K562 (cell line): ENCODE data around the gene MYO1B. TPM values are rescaled to one million over a fixed set of nuclear protein-coding genes. Genes with fewer than 3 reads are reported as not detected.

Experiments
- ATAC-seq: fragments of 200-7000 bp; cut with Tn5 transposase; 3 replicates; pipeline ENCODE4 v1.9.1; 2020; ENCODE audit warnings: moderate library complexity
- BruUV-seq: library from RNA; stranded (reverse); fragments of 400-500 nt; replicated peaks from 2 replicates; lab custom pipeline; 2021; lab: Mats Ljungman, UMichigan
- CTCF ChIA-PET: fragments of 300-600 bp; formaldehyde crosslinking; extraction: SDS; loops from one replicate; lab custom pipeline; 2021; ENCODE audit warnings: low intra/inter-chr PET ratio; lab: Yijun Ruan, JAX
- POLR2A ChIA-PET: fragments of 300-600, 350-650 bp; sonication (Branson Sonifier 250); formaldehyde crosslinking; extraction: SDS; loops from one replicate; lab custom pipeline; 2021; ENCODE audit warnings: antibody characterized with exemption, inconsistent platforms; lab: Yijun Ruan, JAX
- DNase-seq, 4 experiments: peaks; one replicate each; pipeline versions ENCODE4 v3.0.0 to v3.0.0-alpha.2; 2011 to 2018; ENCODE audit warnings: low spot score in 3 of 4, mixed read lengths in 3 of 4; ENCODE audit errors: extremely low read depth in 1 of 4
- FAIRE-seq: peaks from 2 replicates; lab custom pipeline; 2011; peaks lifted over from hg19 to GRCh38; lab: Jason Lieb, UNC
- H2AFZ ChIP-seq: 2 replicates; pipeline ENCODE4 v1.6.0; 2011; ENCODE audit warnings: low read depth, low read length, control low read depth, inconsistent platforms
- H3K27ac ChIP-seq: fragments of 200-600 bp; 3 replicates; pipeline ENCODE4 v1.8.0; 2011; ENCODE audit warnings: low read depth, mild to moderate bottlenecking, control low read depth, inconsistent platforms, low read length, moderate library complexity, mixed read lengths; ENCODE audit errors: extremely low read depth
- H3K27me3 ChIP-seq, 2 experiments: fragments of 300-600 bp in 1 of 2; 2 replicates in 1 of 2; 3 replicates in 1 of 2; pipeline versions ENCODE4 v1.6.0 to v1.8.0; 2011; ENCODE audit warnings: inconsistent platforms in 2 of 2, low read length in 2 of 2, mild to moderate bottlenecking in 1 of 2, mixed read lengths in 1 of 2, moderate library complexity in 1 of 2; ENCODE audit not compliant: control insufficient read depth in 2 of 2, insufficient read depth in 2 of 2
- H3K36me3 ChIP-seq: fragments of 300-600 bp; 3 replicates; pipeline ENCODE4 v1.8.0; 2011; ENCODE audit warnings: mild to moderate bottlenecking, low read length, inconsistent platforms; ENCODE audit not compliant: control insufficient read depth, insufficient read depth
- H3K4me1 ChIP-seq, 2 experiments: fragments of 200-600 bp in 1 of 2; replicated peaks in 1 of 2; 2 replicates in 1 of 2; 3 replicates in 1 of 2; pipeline versions ENCODE4 v1.5.1 to v1.8.0; 2011; ENCODE audit warnings: inconsistent platforms in 2 of 2, low read length in 2 of 2, mild to moderate bottlenecking in 1 of 2, mixed read lengths in 1 of 2, moderate library complexity in 1 of 2; ENCODE audit not compliant: control insufficient read depth in 2 of 2, insufficient read depth in 2 of 2
- H3K4me2 ChIP-seq: 2 replicates; pipeline ENCODE4 v1.6.1; 2011; ENCODE audit warnings: low read length, control low read depth, inconsistent platforms, mixed read lengths; ENCODE audit not compliant: insufficient read depth
- H3K4me3 ChIP-seq: fragments of 200-600 bp; sonication (generic), shearing (Covaris generic); 2 replicates; pipeline ENCODE4 v1.5.1; 2016; ENCODE audit warnings: control low read depth, inconsistent platforms
- H3K79me2 ChIP-seq: fragments of 200-600 bp; 3 replicates; pipeline ENCODE4 v1.8.0; 2011; ENCODE audit warnings: low read length, inconsistent platforms; ENCODE audit not compliant: control insufficient read depth, insufficient read depth
- H3K9ac ChIP-seq, 2 experiments: 2 replicates each; pipeline versions ENCODE4 v1.6.0 to v1.6.1; 2011; ENCODE audit warnings: low read depth in 2 of 2, low read length in 2 of 2, control low read depth in 1 of 2, inconsistent platforms in 1 of 2, mild to moderate bottlenecking in 1 of 2, mixed read lengths in 1 of 2; ENCODE audit not compliant: insufficient read depth in 1 of 2
- H3K9me1 ChIP-seq: one replicate; pipeline ENCODE4 v1.6.0; 2011; ENCODE audit warnings: inconsistent platforms, mild to moderate bottlenecking, low read length, moderate library complexity; ENCODE audit not compliant: control insufficient read depth, insufficient read depth
- H3K9me3 ChIP-seq: replicated peaks from 2 replicates; pipeline ENCODE4 v1.5.1; 2011; ENCODE audit warnings: low read depth, low read length, inconsistent platforms; ENCODE audit not compliant: control insufficient read depth, insufficient read depth
- H4K20me1 ChIP-seq: replicated peaks from 2 replicates; pipeline ENCODE4 v1.6.1; 2011; ENCODE audit warnings: low read length, inconsistent platforms, mixed read lengths; ENCODE audit not compliant: control insufficient read depth, insufficient read depth
- NFYB ChIP-seq: IDR thresholded peaks from 2 replicates; pipeline ENCODE4 v1.6.1; 2011; ENCODE audit warnings: mild to moderate bottlenecking, moderate library complexity; ENCODE audit not compliant: insufficient read length; ENCODE audit errors: extremely low read depth
- ZSCAN32 ChIP-seq: fragments of 450-650 bp; formaldehyde crosslinking; IDR thresholded peaks from 2 replicates; pipeline ENCODE4 v1.4.0; 2020; ENCODE audit warnings: mild to moderate bottlenecking, moderate library complexity
- WGBS: fragments of 100-300 bp; shearing (Covaris generic); methylation state at CpG from one replicate; pipeline ENCODE4 v1.1.6; 2016; ENCODE audit warnings: low coverage, mixed read lengths; ENCODE audit not compliant: insufficient coverage; ENCODE audit errors: missing lambda C conversion rate; 5-methylcytosine and 5-hydroxymethylcytosine counted together
- in situ Hi-C: fragments of 300-500 bp; cut with MboI; formaldehyde crosslinking; loops from 4 replicates; pipeline ENCODE4 v1.15.0; 2018; ENCODE audit warnings: inconsistent platforms, mixed read lengths
- intact Hi-C: fragments of 100-400 bp; cut with micrococcal nuclease; formaldehyde crosslinking; loops from 2 replicates; pipeline ENCODE4 v1.14.2; 2022
- polyA plus RNA-seq, 8 experiments: library from polyadenylated mRNA; depleted of rRNA in 4 of 8; stranded (reverse) in 5 of 8; unstranded in 3 of 8; fragments of >200 nt; fragmentation: Nextera tagmentation in 2 of 8; fragmentation: Illumina TruSeq in 1 of 8; extraction: Ambion mirVana in 2 of 8; extraction: Trizol in 1 of 8; gene quantifications; 2 replicates each; pipeline versions ENCODE4 v1.2.1 to v1.2.3, GENCODE V29; 2011 to 2014; ENCODE audit warnings: inconsistent platforms in 1 of 8, missing spikeins in 1 of 8
- total RNA-seq, 7 experiments: library from RNA; depleted of rRNA in 6 of 7; stranded (reverse); fragments of >200 nt in 6 of 7; fragmentation: Illumina TruSeq in 2 of 7; extraction: Trizol in 2 of 7; gene quantifications; 2 replicates each; pipeline versions ENCODE4 v1.2.1 to v1.2.3, GENCODE V29; 2011 to 2021; ENCODE audit warnings: low replicate concordance in 1 of 7
- TF ChIP-seq, protein P1 (sequence below): fragments of 250-450 bp; sonication (Bioruptor Pico); IDR thresholded peaks from 2 replicates; pipeline ENCODE4 v1.8.0; 2021; ENCODE audit warnings: mild to moderate bottlenecking, moderate library complexity
- TF ChIP-seq, protein P2 (sequence below): fragments of 450-650 bp; IDR thresholded peaks from 2 replicates; pipeline ENCODE4 v1.6.1; 2016
- TF ChIP-seq, protein P3 (sequence below), 2 experiments: fragments of 450-650 bp in 1 of 2; sonication (generic) in 1 of 2; formaldehyde crosslinking; conservative IDR thresholded peaks; 2 replicates each; pipeline versions ENCODE4 v1.4.0 to v1.8.1; 2020 to 2022; ENCODE audit warnings: mild to moderate bottlenecking in 1 of 2, missing genetic modification reagents in 1 of 2

MYO1B gene
- total and polyA plus RNA-seq, 9 of the 15 experiments (the other 6 are each of a cell fraction or from before 2014, with no cell fraction given), result 0.04 to 0.33 (median 0.20) TPM; not detected in 5

DNA sequence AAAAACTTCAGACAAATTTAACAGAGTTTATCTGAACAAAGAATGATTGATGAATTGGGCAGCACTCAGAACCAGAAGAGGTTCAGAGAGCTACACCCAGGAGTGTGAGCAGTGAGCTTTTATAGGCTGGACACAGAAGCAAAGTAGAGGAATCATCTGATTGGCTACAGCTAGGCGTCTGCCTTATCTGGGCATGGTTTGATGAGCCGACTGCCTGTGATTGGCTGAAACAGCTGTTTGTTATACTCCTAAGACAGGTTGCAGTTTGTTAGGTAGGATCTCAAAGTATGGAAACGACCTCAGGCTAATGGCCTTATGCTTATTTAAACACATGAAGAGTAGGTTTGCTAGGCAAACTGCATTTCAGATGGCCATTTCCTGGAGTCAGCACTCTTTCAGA is 188.9 kb downstream of the MYO1B start:
- Histone ChIP-seq H3K4me3 (no peak overlapping the region), H3K9me1 (no peaks in the 10 kb centered on the region), H3K9ac (no peak overlapping the region), H4K20me1 (no peaks in the 10 kb centered on the region), H3K36me3 (no peaks in the 10 kb centered on the region), H3K27ac (no peak overlapping the region), H3K4me1 (no peaks in the 10 kb centered on the region), H3K4me2 (no peak overlapping the region), H3K79me2 (no peaks in the 10 kb centered on the region), H3K9me3 (no peaks in the 10 kb centered on the region), H2AFZ (no peak overlapping the region), H3K27me3 (no peaks in the 10 kb centered on the region; a peak in 1 of 5 replicates)
- DNase-seq, result no peak
- POLR2A ChIA-PET, result no interaction called here
- intact Hi-C loops (no loop called here), in situ Hi-C loops (no loop called here)
- ATAC-seq, result no peak
- FAIRE-seq, result no peak
- CTCF ChIA-PET, result no interaction called here
- no TSS peak for BruUV-seq
- TF ChIP-seq, protein P1, sequence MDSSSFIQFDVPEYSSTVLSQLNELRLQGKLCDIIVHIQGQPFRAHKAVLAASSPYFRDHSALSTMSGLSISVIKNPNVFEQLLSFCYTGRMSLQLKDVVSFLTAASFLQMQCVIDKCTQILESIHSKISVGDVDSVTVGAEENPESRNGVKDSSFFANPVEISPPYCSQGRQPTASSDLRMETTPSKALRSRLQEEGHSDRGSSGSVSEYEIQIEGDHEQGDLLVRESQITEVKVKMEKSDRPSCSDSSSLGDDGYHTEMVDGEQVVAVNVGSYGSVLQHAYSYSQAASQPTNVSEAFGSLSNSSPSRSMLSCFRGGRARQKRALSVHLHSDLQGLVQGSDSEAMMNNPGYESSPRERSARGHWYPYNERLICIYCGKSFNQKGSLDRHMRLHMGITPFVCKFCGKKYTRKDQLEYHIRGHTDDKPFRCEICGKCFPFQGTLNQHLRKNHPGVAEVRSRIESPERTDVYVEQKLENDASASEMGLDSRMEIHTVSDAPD (CRISPR knock-in tag), result no peak
- TF ChIP-seq NFYB (peak; percentile 16), ZSCAN32 (no peak)
- TF ChIP-seq, protein P2, sequence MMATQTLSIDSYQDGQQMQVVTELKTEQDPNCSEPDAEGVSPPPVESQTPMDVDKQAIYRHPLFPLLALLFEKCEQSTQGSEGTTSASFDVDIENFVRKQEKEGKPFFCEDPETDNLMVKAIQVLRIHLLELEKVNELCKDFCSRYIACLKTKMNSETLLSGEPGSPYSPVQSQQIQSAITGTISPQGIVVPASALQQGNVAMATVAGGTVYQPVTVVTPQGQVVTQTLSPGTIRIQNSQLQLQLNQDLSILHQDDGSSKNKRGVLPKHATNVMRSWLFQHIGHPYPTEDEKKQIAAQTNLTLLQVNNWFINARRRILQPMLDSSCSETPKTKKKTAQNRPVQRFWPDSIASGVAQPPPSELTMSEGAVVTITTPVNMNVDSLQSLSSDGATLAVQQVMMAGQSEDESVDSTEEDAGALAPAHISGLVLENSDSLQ, result 0 out of 2 replicates have a peak, but pooled peaks have one; percentile 50
- TF ChIP-seq, protein P3, sequence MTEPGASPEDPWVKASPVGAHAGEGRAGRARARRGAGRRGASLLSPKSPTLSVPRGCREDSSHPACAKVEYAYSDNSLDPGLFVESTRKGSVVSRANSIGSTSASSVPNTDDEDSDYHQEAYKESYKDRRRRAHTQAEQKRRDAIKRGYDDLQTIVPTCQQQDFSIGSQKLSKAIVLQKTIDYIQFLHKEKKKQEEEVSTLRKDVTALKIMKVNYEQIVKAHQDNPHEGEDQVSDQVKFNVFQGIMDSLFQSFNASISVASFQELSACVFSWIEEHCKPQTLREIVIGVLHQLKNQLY (CRISPR knock-in tag; conservative IDR thresholded peaks at IDR 0.05), result no peak
- 0% methylated on average over 3 of the region's 3 CpGs for WGBS
